Measurements from ENCODE around the gene ELAVL1. TPM values are rescaled to one million over a fixed set of nuclear protein-coding genes. Genes with fewer than 3 reads are reported as not detected.

The ELAVL1 gene
- total and polyA plus RNA-seq, 9 of the 15 experiments (the other 6 are each of a cell fraction or from before 2014, with no cell fraction given) = 4.3 to 172 (median 69.2) TPM

- H3K4me3 ChIP-seq = no peak overlapping the region
- peak overlapping the region in 1 of 2 experiments; percentile 37; a peak in 2 of 4 replicates for H3K9ac ChIP-seq (ENCODE audit: insufficient read depth in 1 of 2, low read depth in 2 of 2, low read length in 2 of 2)
- no peak overlapping the region for H3K27ac ChIP-seq (ENCODE audit: extremely low read depth, low read depth, low read length)
- no peaks in the 10 kb centered on the region for H3K9me1 ChIP-seq (ENCODE audit: control insufficient read depth, insufficient read depth, low read length)
- peaks cover 14 to 30% of the 10 kb centered on the region in 2 experiments; a peak in 4 of 5 replicates for H3K4me1 ChIP-seq (replicated peaks in 1 of 2; ENCODE audit: control insufficient read depth in 2 of 2, insufficient read depth in 2 of 2, low read length in 2 of 2)
- no peak for DNase-seq (ENCODE audit: extremely low read depth in 1 of 4, low spot score in 3 of 4)
- BruUV-seq (replicated peaks) = no TSS peak
- no peak for FAIRE-seq
- H3K9me3 ChIP-seq (replicated peaks; ENCODE audit: control insufficient read depth, insufficient read depth, low read depth, low read length) = no peaks in the 10 kb centered on the region
- WGBS (ENCODE audit: insufficient coverage, low coverage, missing lambda C conversion rate) = 78% methylated on average over 11 of the region's 11 CpGs
- ChIA-PET CTCF (ENCODE audit: low intra/inter-chr PET ratio) (no interaction called here), POLR2A (interaction anchor here (4.1 kb wide), 1 partner anchor 12 kb away, joined by 26 read pairs; the partner anchor contains the start of gene TIMM44)
- no peak; the same call in 2 of the 3 replicates for ATAC-seq
- in situ Hi-C loops (cut with MboI) (no loop called here), intact Hi-C loops (cut with micrococcal nuclease) (no loop called here)
- H2AFZ ChIP-seq (ENCODE audit: low read depth, low read length) = no peak overlapping the region
- H3K36me3 ChIP-seq (ENCODE audit: control insufficient read depth, insufficient read depth, low read length) = peaks cover 29% of the 10 kb centered on the region; the same call in 1 of the 3 replicates
- H3K79me2 ChIP-seq (ENCODE audit: control insufficient read depth, insufficient read depth, low read length) = no peaks in the 10 kb centered on the region
- H3K4me2 ChIP-seq (ENCODE audit: insufficient read depth, low read length) = no peak overlapping the region
- no peaks in the 10 kb centered on the region for H4K20me1 ChIP-seq (replicated peaks; ENCODE audit: control insufficient read depth, insufficient read depth, low read length)
- H3K27me3 ChIP-seq (ENCODE audit: control insufficient read depth in 2 of 2, insufficient read depth in 2 of 2, low read length in 2 of 2) = no peaks in the 10 kb centered on the region
- TF ChIP-seq GATAD2A (IDR thresholded peaks at IDR 0.05) = no peak
- peak; percentile 33; the same call in 1 of the 2 replicates for TF ChIP-seq POLR2G (IDR thresholded peaks at IDR 0.05; ENCODE audit: low read depth, low read length)
- TF ChIP-seq CBX2 (IDR thresholded peaks at IDR 0.05; ENCODE audit: insufficient read depth, low read length, poor library complexity, severe bottlenecking) = no peak
- TF ChIP-seq HMBOX1 (IDR thresholded peaks at IDR 0.05) = no peak
- no peak for TF ChIP-seq ZNF24 (IDR thresholded peaks at IDR 0.05)
- TF ChIP-seq PHF8 (IDR thresholded peaks at IDR 0.05; ENCODE audit: borderline replicate concordance, low read length) = no peak
- no peak for TF ChIP-seq SREBF1 (IDR thresholded peaks at IDR 0.05; ENCODE audit: borderline replicate concordance, low read depth, low read length)
- no peak for TF ChIP-seq ZNF778 (CRISPR knock-in tag; IDR thresholded peaks at IDR 0.05)
- TF ChIP-seq ATF4 (CRISPR knock-in tag; IDR thresholded peaks at IDR 0.05) = no peak
- 0 out of 2 replicates have a peak, but pooled peaks have one; percentile 30 for TF ChIP-seq ZNF316 (IDR thresholded peaks at IDR 0.05)
- TF ChIP-seq ZBTB7A (IDR thresholded peaks at IDR 0.05; ENCODE audit: borderline replicate concordance, control insufficient read depth, low read depth, low read length) = no peak
- no peak for TF ChIP-seq POLR2A (conservative IDR thresholded peaks at IDR 0.05)
- no peak for TF ChIP-seq STAG1 (CRISPR knock-in tag; IDR thresholded peaks at IDR 0.05; ENCODE audit: borderline replicate concordance)
- no peak for TF ChIP-seq PHTF2 (CRISPR knock-in tag; IDR thresholded peaks at IDR 0.05)
- TF ChIP-seq ZHX1 (conservative IDR thresholded peaks at IDR 0.05; ENCODE audit: low read length) = no peak
- no peak for TF ChIP-seq PTBP1 (IDR thresholded peaks at IDR 0.05; ENCODE audit: low read depth, low read length)
- TF ChIP-seq NONO (IDR thresholded peaks at IDR 0.05; ENCODE audit: low read depth in 2 of 2, low read length in 1 of 2) = no peak
- no peak for TF ChIP-seq OTX1 (CRISPR knock-in tag; IDR thresholded peaks at IDR 0.05)
- TF ChIP-seq POLR2AphosphoS2 (IDR thresholded peaks at IDR 0.05; ENCODE audit: low read length) = no peak
- TF ChIP-seq ETV6 (IDR thresholded peaks at IDR 0.05; ENCODE audit: borderline replicate concordance in 1 of 2, low read depth in 2 of 2, low read length in 1 of 2) = no peak
- no peak for TF ChIP-seq ETV6 (CRISPR knock-in tag; IDR thresholded peaks at IDR 0.05; ENCODE audit: borderline replicate concordance)
- TF ChIP-seq HOXB6 (CRISPR knock-in tag; IDR thresholded peaks at IDR 0.05; ENCODE audit: borderline replicate concordance) = no peak
Measured at GRCh38 chr19:7955696-7956095, 49.7 kb downstream of the ELAVL1 start.
